Retinal pigment epithelial cell (primary cell): Measurements from ENCODE around the gene P2RX3.
"Not testable (repeated sequence)": the region's sequence is repeated elsewhere in the genome, so short reads cannot be mapped to it uniquely, and the experiment has no call there.

Experiments
- DNase-seq: peaks from one replicate; pipeline ENCODE4 v3.0.0-alpha.2; 2010; ENCODE audit warnings: low read depth
- H3K4me3 ChIP-seq: 2 replicates; pipeline ENCODE4 v1.5.1; 2011; ENCODE audit warnings: mild to moderate bottlenecking, low read length, control low read depth, moderate library complexity
- TF ChIP-seq, protein P1 (sequence below): conservative IDR thresholded peaks from 2 replicates; pipeline ENCODE4 v1.5.1; 2011; ENCODE audit warnings: low read depth, low read length, control low read depth, inconsistent platforms

P2RX3 gene

DNA sequence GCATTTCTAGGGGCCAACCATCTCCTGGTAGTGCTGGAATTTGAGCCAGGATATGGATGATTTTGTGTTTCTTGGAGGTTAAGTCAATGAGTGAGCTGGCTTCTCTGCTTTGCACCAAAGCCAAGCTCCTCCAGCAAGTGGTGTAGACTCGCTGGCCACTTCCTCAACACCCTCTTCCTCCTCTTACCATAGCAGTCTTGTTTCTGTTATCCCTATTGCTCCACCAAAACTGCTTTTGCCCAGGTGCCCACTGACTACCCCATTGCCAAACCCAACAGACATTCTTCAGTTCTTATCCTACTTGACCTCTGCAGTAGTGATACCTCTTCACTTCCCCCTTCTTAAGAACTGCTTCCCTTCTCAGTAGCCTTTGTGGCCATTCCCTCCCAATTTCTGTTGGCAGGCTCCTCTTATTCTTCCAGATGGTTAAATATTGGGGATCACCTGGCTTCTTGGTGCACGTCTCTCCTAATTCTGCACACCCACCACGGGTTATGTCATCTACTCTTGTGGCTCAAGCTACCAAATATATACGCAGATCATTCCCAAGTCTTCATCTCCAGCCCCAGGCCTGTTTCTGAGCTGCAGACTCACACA, 59.3 kb downstream of the P2RX3 start:
- TF ChIP-seq, protein P1, sequence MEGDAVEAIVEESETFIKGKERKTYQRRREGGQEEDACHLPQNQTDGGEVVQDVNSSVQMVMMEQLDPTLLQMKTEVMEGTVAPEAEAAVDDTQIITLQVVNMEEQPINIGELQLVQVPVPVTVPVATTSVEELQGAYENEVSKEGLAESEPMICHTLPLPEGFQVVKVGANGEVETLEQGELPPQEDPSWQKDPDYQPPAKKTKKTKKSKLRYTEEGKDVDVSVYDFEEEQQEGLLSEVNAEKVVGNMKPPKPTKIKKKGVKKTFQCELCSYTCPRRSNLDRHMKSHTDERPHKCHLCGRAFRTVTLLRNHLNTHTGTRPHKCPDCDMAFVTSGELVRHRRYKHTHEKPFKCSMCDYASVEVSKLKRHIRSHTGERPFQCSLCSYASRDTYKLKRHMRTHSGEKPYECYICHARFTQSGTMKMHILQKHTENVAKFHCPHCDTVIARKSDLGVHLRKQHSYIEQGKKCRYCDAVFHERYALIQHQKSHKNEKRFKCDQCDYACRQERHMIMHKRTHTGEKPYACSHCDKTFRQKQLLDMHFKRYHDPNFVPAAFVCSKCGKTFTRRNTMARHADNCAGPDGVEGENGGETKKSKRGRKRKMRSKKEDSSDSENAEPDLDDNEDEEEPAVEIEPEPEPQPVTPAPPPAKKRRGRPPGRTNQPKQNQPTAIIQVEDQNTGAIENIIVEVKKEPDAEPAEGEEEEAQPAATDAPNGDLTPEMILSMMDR, result no peak
- DNase-seq, result no peak
- no peak overlapping the region for H3K4me3 ChIP-seq

DNA sequence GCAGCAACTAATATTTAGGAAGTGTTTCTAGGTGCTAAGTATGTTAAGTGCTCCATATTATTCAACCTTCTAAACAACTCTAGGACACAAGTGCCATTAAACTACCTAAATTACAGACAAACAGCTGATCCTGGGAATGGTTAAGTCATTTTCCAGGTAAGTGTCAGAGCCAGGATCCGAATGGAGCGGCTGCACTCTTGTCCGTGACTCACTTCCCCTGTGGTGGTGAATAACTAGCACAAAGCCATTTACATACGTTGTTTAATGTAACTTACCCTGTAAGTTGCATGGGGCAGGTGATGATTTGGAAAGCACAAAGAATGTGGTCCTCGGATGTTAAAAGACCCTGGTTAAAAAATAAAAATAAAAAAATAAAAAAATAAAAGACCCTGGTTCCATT, 61.1 kb downstream of the P2RX3 start:
- no peak for DNase-seq
- TF ChIP-seq, protein P1, result no peak
- no peak overlapping the region for H3K4me3 ChIP-seq

DNA sequence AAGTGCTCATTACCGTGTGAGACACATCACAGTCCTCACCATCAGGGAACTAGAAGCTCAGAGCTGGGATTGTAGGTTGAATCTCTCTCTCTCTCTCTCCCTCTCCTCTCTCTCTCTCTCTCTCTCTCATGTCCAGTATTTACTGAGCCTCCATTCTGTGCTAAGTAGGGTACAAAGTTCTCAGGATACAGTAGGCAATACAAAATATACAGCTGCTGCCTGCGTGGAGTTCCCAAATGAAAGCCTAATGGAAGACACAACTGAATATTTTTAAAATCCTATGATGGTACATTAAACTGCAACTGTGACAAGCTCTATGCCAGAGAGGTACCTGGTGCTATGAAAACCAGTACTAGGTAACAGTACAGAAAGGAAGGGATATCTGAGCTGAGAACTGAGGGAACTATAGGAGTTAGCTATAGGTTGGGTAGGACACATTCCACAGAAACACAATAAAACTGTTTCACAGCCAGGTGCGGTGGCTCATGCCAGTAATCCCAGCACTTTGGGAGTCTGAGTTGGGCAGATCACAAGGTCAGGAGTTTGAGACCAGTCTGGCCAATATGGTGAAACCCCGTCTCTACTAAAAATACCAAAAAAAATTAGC, 61.9 kb downstream of the P2RX3 start:
- H3K4me3 ChIP-seq, result no peak overlapping the region
- no peak for DNase-seq
- TF ChIP-seq, protein P1, result no peak

DNA sequence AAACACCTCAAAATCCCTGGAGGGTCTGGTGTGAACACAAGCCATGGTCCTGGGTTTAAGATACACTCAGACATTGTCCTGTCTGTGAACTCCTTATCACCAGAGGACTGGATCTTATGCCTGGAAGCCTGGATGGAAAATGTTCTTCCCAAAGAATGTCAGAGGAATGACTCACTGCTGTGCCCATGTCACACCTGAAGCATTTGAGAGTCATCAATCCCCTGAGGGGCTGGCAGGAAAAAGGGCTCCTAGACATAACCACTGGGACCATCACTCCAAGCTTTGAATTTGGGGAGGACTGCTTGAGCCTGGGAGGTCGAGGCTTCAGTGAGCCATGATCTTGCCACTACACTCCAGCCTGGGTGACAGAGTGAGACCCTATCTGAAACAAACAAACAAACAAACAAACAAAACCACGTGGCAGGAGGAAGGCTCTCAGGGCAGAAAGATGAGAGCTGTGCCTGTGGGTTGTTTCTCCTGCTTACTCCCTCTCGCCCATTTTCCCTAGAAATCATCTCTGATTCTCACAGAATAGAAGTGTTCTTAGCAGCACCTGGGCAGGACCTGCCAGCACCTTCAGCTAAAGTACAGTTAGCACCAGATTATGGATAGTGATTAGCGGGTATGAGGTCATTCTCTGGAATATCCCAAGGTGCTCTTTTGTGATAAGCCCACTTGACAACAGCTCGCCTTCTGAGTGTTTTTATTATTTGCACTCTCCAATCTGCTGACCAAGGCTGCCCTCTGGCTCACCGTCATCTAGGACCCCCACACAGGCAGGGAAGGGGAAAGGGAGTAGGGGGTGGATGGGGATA, 64.2 kb downstream of the P2RX3 start:
- TF ChIP-seq, protein P1, result no peak
- no peak for DNase-seq

DNA sequence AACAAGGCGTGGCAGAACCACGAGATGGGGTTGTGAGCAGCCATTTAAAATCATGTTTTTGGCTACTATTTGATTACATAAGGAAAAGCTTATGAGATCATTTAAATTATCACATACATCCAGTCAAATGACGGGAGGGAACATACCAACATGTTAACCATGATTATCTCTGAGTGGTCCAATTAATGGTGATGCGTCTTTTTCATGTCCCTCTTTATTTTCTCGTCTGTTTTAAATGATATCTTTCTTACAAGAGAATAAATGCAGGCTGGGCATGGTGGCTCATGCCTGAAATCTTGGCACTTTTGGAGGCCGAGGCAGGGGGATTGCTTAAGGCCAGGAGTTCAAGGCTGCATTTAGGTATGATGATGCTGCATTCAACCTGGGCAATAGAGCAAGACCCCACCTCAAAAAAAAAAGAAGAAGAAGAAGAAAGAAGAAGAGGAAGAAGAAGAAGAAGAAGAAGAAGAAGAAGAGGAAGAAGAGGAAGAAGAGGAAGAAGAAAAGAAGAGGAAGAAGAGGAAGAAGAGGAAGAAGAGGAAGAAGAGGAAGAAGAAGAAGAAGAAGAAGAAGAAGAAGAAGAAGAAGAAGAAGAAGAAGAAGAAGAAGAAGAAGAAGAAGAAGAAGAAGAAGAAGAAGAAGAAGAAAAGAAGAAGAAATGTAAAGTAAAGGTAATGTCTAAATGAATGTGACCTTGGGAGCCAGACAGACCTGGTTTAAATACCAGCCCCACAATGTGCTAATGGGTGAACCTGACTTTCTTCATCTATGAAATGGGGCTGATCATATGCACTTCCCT, 65.0 kb downstream of the P2RX3 start:
- DNase-seq, H3K4me3 ChIP-seq: not testable (repeated sequence)

More for the DNA sequence above, 64.2 kb downstream of the P2RX3 start:
- H3K4me3 ChIP-seq, result no peak overlapping the region

DNA sequence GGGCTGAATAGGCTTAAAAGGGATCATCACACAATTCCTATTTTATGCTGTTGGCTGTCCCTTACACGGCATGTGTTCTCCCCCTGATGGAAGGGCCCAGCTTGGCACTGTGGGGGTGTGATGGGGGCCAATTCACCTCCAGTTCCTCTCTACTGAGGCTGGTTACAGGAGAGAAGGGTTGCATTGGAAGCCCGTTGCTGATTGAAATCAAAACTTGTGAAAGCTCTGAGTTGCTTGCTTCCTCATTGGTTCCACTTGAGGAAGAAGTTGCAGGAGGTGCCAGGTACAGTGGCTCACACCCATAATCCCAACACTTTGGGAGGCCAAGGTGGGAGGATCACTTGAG, 65.6 kb downstream of the P2RX3 start:
- TF ChIP-seq, protein P1, result no peak
- no peak overlapping the region for H3K4me3 ChIP-seq
- no peak for DNase-seq

DNA sequence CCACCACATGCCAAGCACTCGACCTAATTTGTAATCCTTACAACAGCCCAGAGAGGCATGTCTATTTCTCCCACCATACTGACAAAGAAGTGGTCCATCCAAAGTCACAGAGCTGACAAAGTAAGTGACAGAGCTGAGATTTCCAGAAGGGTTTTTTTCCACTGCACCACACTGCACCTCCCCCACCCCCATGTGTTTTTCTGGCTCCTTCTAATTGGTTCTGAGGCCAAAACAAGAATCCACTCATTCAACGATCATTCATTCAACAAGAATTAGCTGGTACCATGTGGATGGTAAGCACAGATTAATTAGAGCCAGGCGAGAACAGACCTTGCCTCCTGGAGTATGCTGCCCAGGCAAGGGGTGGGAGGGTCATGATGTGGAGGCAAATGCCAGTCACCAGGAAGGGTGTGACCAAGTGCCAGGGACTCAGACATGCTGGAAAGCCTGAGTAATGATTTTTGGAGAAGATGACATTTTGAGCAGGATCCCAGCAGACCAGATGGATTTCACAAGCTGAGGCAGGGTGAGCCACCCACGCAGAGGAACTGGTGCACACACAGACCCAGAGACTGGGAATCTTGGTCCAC, 67.2 kb downstream of the P2RX3 start:
- no peak overlapping the region for H3K4me3 ChIP-seq
- no peak for DNase-seq
- TF ChIP-seq, protein P1, result no peak
